Measurements from ENCODE around the gene PCP4. TPM values are rescaled to one million over a fixed set of nuclear protein-coding genes. Genes with fewer than 3 reads are reported as not detected.
"Not testable (repeated sequence)": the region's sequence is repeated elsewhere in the genome, so short reads cannot be mapped to it uniquely, and the experiment has no call there.

PCP4 gene
- total RNA-seq, 1 experiment from 2014 or later: not detected

DNA sequence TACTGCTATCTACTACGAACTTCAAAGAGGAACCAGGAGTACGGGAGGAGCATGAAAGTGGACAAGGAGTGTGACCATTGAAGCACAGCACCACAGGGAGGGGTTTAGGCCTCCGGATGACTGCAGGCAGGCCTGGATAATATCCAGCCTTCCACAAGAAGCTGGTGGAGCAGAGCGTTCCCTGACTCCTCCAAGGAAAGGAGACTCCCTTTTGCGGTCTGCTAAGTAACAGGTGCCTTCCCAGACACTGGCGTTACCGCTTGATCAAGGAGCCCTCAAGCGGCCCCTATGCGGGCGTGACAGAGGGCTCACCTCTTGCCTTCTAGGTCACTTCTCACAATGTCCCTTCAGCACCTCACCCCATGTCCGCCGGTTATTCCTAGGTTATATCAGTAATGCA, 24.6 kb downstream of the PCP4 start:
- H3K9me3 ChIP-seq (ENCODE audit: control insufficient read depth, insufficient read depth, low read depth, low read length); H3K27me3 ChIP-seq (ENCODE audit: control insufficient read depth, insufficient read depth, low read length); CTCF ChIA-PET; H3K4me3 ChIP-seq (ENCODE audit: low read depth in 2 of 2, low read length in 2 of 2); H3K4me1 ChIP-seq (ENCODE audit: control insufficient read depth, insufficient read depth, low read length); in situ Hi-C loops (cut with HindIII; ENCODE audit: low pct_unique_long_range_greater_than_20kb, low sequenced_read_pairs); DNase-seq (ENCODE audit: low read depth, low spot score); H3K27ac ChIP-seq (ENCODE audit: low read length); H3K36me3 ChIP-seq (ENCODE audit: control insufficient read depth, insufficient read depth, low read length); BruUV-seq (replicated peaks); POLR2A ChIA-PET; intact Hi-C loops (cut with micrococcal nuclease; ENCODE audit: unreplicated experiment); ATAC-seq: not testable (repeated sequence)

DNA sequence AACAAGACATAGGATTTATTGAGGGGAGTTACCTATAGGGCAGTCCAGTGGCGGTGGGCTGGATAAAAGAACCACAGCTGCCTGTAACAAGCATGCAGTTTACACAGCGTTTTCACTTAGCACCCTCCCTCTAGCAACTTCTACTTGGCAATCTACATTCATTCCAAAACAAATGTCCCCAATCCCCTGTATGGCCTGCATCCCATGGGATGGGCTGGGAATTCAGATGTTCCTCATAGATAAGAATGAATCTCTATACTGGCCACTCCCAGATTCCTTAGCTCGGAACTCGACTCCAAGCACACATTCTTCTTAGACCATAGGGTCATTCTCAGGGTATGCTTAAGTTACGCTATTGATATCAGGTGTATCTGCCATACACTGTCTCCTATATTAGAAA, 33.3 kb downstream of the PCP4 start:
- DNase-seq (ENCODE audit: low read depth, low spot score) (no peak), ATAC-seq (no peak)
- H3K4me3 ChIP-seq (ENCODE audit: low read depth in 2 of 2, low read length in 2 of 2): no peak overlapping the region
- in situ Hi-C loops (cut with HindIII; ENCODE audit: low pct_unique_long_range_greater_than_20kb, low sequenced_read_pairs) (no loop called here), intact Hi-C loops (cut with micrococcal nuclease; ENCODE audit: unreplicated experiment) (no loop called here)
- H3K27ac ChIP-seq (ENCODE audit: low read length): no peak overlapping the region
- H3K36me3 ChIP-seq (ENCODE audit: control insufficient read depth, insufficient read depth, low read length): no peaks in the 10 kb centered on the region
- H3K9me3 ChIP-seq (ENCODE audit: control insufficient read depth, insufficient read depth, low read depth, low read length): no peaks in the 10 kb centered on the region
- POLR2A ChIA-PET: no interaction called here
- CTCF ChIA-PET: no interaction called here
- TF ChIP-seq, protein P1, sequence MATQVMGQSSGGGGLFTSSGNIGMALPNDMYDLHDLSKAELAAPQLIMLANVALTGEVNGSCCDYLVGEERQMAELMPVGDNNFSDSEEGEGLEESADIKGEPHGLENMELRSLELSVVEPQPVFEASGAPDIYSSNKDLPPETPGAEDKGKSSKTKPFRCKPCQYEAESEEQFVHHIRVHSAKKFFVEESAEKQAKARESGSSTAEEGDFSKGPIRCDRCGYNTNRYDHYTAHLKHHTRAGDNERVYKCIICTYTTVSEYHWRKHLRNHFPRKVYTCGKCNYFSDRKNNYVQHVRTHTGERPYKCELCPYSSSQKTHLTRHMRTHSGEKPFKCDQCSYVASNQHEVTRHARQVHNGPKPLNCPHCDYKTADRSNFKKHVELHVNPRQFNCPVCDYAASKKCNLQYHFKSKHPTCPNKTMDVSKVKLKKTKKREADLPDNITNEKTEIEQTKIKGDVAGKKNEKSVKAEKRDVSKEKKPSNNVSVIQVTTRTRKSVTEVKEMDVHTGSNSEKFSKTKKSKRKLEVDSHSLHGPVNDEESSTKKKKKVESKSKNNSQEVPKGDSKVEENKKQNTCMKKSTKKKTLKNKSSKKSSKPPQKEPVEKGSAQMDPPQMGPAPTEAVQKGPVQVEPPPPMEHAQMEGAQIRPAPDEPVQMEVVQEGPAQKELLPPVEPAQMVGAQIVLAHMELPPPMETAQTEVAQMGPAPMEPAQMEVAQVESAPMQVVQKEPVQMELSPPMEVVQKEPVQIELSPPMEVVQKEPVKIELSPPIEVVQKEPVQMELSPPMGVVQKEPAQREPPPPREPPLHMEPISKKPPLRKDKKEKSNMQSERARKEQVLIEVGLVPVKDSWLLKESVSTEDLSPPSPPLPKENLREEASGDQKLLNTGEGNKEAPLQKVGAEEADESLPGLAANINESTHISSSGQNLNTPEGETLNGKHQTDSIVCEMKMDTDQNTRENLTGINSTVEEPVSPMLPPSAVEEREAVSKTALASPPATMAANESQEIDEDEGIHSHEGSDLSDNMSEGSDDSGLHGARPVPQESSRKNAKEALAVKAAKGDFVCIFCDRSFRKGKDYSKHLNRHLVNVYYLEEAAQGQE (IDR thresholded peaks at IDR 0.05; ENCODE audit: insufficient read depth in 1 of 2, low read depth in 2 of 2, low read length in 1 of 2): no peak
- no peak for TF ChIP-seq TCF7L2 (IDR thresholded peaks at IDR 0.05; ENCODE audit: low read depth, low read length)
- TF ChIP-seq, protein P2, sequence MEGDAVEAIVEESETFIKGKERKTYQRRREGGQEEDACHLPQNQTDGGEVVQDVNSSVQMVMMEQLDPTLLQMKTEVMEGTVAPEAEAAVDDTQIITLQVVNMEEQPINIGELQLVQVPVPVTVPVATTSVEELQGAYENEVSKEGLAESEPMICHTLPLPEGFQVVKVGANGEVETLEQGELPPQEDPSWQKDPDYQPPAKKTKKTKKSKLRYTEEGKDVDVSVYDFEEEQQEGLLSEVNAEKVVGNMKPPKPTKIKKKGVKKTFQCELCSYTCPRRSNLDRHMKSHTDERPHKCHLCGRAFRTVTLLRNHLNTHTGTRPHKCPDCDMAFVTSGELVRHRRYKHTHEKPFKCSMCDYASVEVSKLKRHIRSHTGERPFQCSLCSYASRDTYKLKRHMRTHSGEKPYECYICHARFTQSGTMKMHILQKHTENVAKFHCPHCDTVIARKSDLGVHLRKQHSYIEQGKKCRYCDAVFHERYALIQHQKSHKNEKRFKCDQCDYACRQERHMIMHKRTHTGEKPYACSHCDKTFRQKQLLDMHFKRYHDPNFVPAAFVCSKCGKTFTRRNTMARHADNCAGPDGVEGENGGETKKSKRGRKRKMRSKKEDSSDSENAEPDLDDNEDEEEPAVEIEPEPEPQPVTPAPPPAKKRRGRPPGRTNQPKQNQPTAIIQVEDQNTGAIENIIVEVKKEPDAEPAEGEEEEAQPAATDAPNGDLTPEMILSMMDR (IDR thresholded peaks at IDR 0.05): no peak
- no peak for TF ChIP-seq SIN3A (IDR thresholded peaks at IDR 0.05; ENCODE audit: borderline replicate concordance, insufficient read depth, low read depth, low read length)
- no peak for TF ChIP-seq POLR2AphosphoS5 (IDR thresholded peaks at IDR 0.05; ENCODE audit: low read depth, low read length)
- no TSS peak for BruUV-seq (replicated peaks)
- H3K4me1 ChIP-seq (ENCODE audit: control insufficient read depth, insufficient read depth, low read length): no peaks in the 10 kb centered on the region
- no peaks in the 10 kb centered on the region for H3K27me3 ChIP-seq (ENCODE audit: control insufficient read depth, insufficient read depth, low read length)

DNA sequence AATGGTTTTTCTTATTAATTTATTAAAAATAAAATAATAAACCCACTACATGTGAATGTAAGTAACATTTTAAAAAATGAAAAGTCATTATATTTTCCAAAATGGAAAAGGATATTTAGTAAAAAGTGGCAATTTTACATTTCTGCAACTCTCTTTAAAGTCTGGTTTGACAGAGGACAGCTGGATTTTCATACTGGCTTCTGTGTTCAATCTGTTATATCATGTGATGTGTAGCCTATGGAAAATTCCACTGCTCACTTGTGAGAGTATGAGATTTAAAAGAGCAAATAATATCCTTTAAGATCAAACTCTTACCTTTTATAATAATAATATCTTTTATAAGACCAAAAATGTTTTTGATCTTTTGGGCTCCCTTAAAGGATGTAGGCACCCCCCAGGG, 33.7 kb downstream of the PCP4 start:
- Histone ChIP-seq H3K4me3 (ENCODE audit: low read depth in 2 of 2, low read length in 2 of 2) (no peak overlapping the region), H3K9me3 (ENCODE audit: control insufficient read depth, insufficient read depth, low read depth, low read length) (no peaks in the 10 kb centered on the region), H3K27ac (ENCODE audit: low read length) (no peak overlapping the region), H3K36me3 (ENCODE audit: control insufficient read depth, insufficient read depth, low read length) (no peaks in the 10 kb centered on the region), H3K4me1 (ENCODE audit: control insufficient read depth, insufficient read depth, low read length) (no peaks in the 10 kb centered on the region), H3K27me3 (ENCODE audit: control insufficient read depth, insufficient read depth, low read length) (no peaks in the 10 kb centered on the region)
- POLR2A ChIA-PET: no interaction called here
- DNase-seq (ENCODE audit: low read depth, low spot score) (no peak), ATAC-seq (no peak)
- CTCF ChIA-PET: no interaction called here
- in situ Hi-C loops (cut with HindIII; ENCODE audit: low pct_unique_long_range_greater_than_20kb, low sequenced_read_pairs) (no loop called here), intact Hi-C loops (cut with micrococcal nuclease; ENCODE audit: unreplicated experiment) (no loop called here)
- no TSS peak for BruUV-seq (replicated peaks)
- TF ChIP-seq POLR2AphosphoS5 (IDR thresholded peaks at IDR 0.05; ENCODE audit: low read depth, low read length) (no peak), SIN3A (IDR thresholded peaks at IDR 0.05; ENCODE audit: borderline replicate concordance, insufficient read depth, low read depth, low read length) (no peak), TCF7L2 (IDR thresholded peaks at IDR 0.05; ENCODE audit: low read depth, low read length) (no peak)
- TF ChIP-seq, protein P2 (IDR thresholded peaks at IDR 0.05): no peak
- TF ChIP-seq, protein P1 (IDR thresholded peaks at IDR 0.05; ENCODE audit: insufficient read depth in 1 of 2, low read depth in 2 of 2, low read length in 1 of 2): no peak
